ENCODE measurements around the gene LDLRAD3. TPM values are rescaled to one million over a fixed set of nuclear protein-coding genes. Genes with fewer than 3 reads are reported as not detected.

Gene LDLRAD3
- total RNA-seq, 1 experiment from 2014 or later, result 12.1 TPM

DNA sequence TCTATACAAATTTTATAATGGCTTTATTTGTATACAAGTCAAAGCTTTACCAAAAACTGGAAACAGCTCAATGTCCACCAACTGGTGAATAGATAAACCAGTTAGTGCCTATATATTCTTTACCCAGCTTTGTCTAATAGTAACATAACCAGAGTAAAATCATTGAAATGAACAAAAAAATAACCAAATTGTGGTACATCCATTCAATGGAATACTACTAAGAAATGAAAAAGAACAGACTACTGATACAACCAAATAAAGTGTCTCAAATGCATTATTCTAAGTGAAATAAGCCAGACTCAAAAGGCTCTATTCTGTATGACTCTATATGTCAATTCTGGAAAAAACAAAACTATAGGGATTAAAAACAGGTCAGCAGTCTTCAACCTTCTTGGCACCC, 40.9 kb upstream of the LDLRAD3 start:
- no peak for DNase-seq
- TF ChIP-seq CTCF (conservative IDR thresholded peaks at IDR 0.05), result no peak
- Histone ChIP-seq H3K23ac (ENCODE audit: insufficient read length, low read depth, low read length) (no peak overlapping the region), H4K91ac (ENCODE audit: insufficient read length, low read depth, low read length) (no peak overlapping the region), H3K56ac (ENCODE audit: insufficient read length, low read depth, low read length) (no peak overlapping the region), H3K27me3 (ENCODE audit: insufficient read depth, low read length) (no peaks in the 10 kb centered on the region), H3K4me1 (ENCODE audit: insufficient read depth, low read length) (no peaks in the 10 kb centered on the region), H3K4me2 (ENCODE audit: insufficient read depth, insufficient read length, low read length) (no peak overlapping the region), H3T11ph (ENCODE audit: low read length) (no peak overlapping the region), H3K14ac (ENCODE audit: insufficient read depth, low read length) (no peak overlapping the region), H3K9ac (ENCODE audit: extremely low read depth, insufficient read length, low read length) (no peak overlapping the region), H2BK15ac (ENCODE audit: low read depth, low read length) (no peak overlapping the region), H3K79me2 (ENCODE audit: insufficient read depth, low read length) (no peaks in the 10 kb centered on the region; the same call in 1 of the 2 replicates), H3K79me1 (ENCODE audit: insufficient read depth, low read depth, low read length, poor library complexity, severe bottlenecking) (no peaks in the 10 kb centered on the region), H2BK120ac (ENCODE audit: low read depth, low read length, poor library complexity, severe bottlenecking) (no peak overlapping the region), H3K18ac (ENCODE audit: insufficient read length, low read depth, low read length) (no peak overlapping the region), H2AFZ (ENCODE audit: low read length) (no peak overlapping the region), H4K8ac (replicated peaks; ENCODE audit: insufficient read length, low read depth, low read length) (no peak overlapping the region), H3K4ac (ENCODE audit: low read depth, low read length) (no peak overlapping the region), H3K9me3 (ENCODE audit: control insufficient read depth, low read depth, low read length) (no peaks in the 10 kb centered on the region), H4K5ac (ENCODE audit: insufficient read length, low read depth, low read length) (no peak overlapping the region), H3K23me2 (ENCODE audit: insufficient read length, low read depth, low read length, poor library complexity, severe bottlenecking) (no peaks in the 10 kb centered on the region), H2BK12ac (ENCODE audit: insufficient read length, low read depth, low read length) (no peak overlapping the region), H2BK5ac (ENCODE audit: insufficient read length, low read length) (no peak overlapping the region), H2AK5ac (ENCODE audit: insufficient read length, low read length) (no peak overlapping the region), H3K27ac (ENCODE audit: insufficient read length, low read depth, low read length) (no peak overlapping the region), H4K20me1 (ENCODE audit: control insufficient read depth, insufficient read depth, insufficient read length) (no peaks in the 10 kb centered on the region), H2BK20ac (ENCODE audit: low read depth, low read length, poor library complexity, severe bottlenecking) (no peak overlapping the region)
- H3K36me3 Mint-ChIP-seq (ENCODE audit: insufficient read depth in 1 of 3, low read depth in 3 of 3), result peaks cover 10 to 28% (median 13%) of the 10 kb centered on the region in 3 experiments
- H3K4me3 Mint-ChIP-seq, result no peak overlapping the region
- H3K27me3 Mint-ChIP-seq (ENCODE audit: low read depth), result peaks cover 5% of the 10 kb centered on the region; the same call in 1 of the 2 replicates
- H3K4me1 Mint-ChIP-seq, result no peaks in the 10 kb centered on the region
- H3K27ac Mint-ChIP-seq, result no peak overlapping the region
- peaks cover 35 to 38% of the 10 kb centered on the region in 2 experiments for H3K9me3 Mint-ChIP-seq
